Gastrocnemius medialis (tissue), 4 donors: ENCODE data around the gene CCDC170. TPM values are rescaled to one million over a fixed set of nuclear protein-coding genes. Genes with fewer than 3 reads are reported as not detected.

Experiments used
- ATAC-seq, 2 donors: fragments of 150-250 bp; one replicate each; pipeline ENCODE4 v1.9.1; 2016
- DNase-seq, 2 donors: peaks; one replicate each; pipeline ENCODE4 v3.0.0-alpha.2; 2019
- H3K27ac ChIP-seq, 4 donors: fragments of 200-600 bp; sonication (generic); 1 replicate in 1 of 4; 2 replicates in 3 of 4; pipeline ENCODE4 v1.5.1; 2016 to 2018; ENCODE audit warnings: mild to moderate bottlenecking in 2 of 4, moderate library complexity in 1 of 4
- H3K27me3 ChIP-seq, 3 donors: fragments of 200-600 bp; sonication (generic) in 2 of 3; 1 replicate in 1 of 3; 2 replicates in 2 of 3; pipeline versions ENCODE4 v1.5.1 to v1.6.0; 2016 to 2019; ENCODE audit warnings: mild to moderate bottlenecking in 1 of 3, moderate library complexity in 1 of 3
- H3K36me3 ChIP-seq, 2 donors: fragments of 200-600 bp; sonication (generic) in 1 of 2; one replicate each; pipeline ENCODE4 v1.5.1; 2017 to 2018
- H3K4me1 ChIP-seq, 2 donors: fragments of 200-600 bp; sonication (generic) in 1 of 2; one replicate each; pipeline ENCODE4 v1.5.1; 2016 to 2017; ENCODE audit warnings: mild to moderate bottlenecking in 2 of 2
- H3K4me3 ChIP-seq, 4 donors: fragments of 200-600 bp; sonication (generic) in 3 of 4; 1 replicate in 1 of 4; 2 replicates in 3 of 4; pipeline ENCODE4 v1.5.1; 2016 to 2019; ENCODE audit warnings: mild to moderate bottlenecking in 2 of 4
- H3K9me3 ChIP-seq, 3 donors: fragments of 200-600 bp; sonication (generic) in 2 of 3; 1 replicate in 1 of 3; 2 replicates in 2 of 3; pipeline ENCODE4 v1.5.1; 2016 to 2019
- POLR2A ChIP-seq, 2 donors: fragments of 450-650 bp; IDR thresholded peaks; one replicate each; pipeline ENCODE4 v1.6.1; 2017; ENCODE audit warnings: antibody characterized with exemption in 2 of 2, mild to moderate bottlenecking in 2 of 2, moderate library complexity in 2 of 2
- in situ Hi-C, 4 donors: fragments of 200-750 bp; cut with MboI; loops; one replicate each; pipeline versions ENCODE4 v1.15.0 to v1.8.0; 2017; ENCODE audit warnings: low sequenced_read_pairs in 4 of 4
- intact Hi-C: fragments of 100-400 bp; cut with DNase I; formaldehyde crosslinking; loops from one replicate; pipeline ENCODE4 v1.15.1; 2023; ENCODE audit warnings: low total_unique reads
- total RNA-seq, 4 donors: library from RNA; depleted of rRNA; stranded (reverse); fragments of >200 nt; gene quantifications; one replicate each; pipeline versions ENCODE4 v1.1.0 to v1.2.3, GENCODE V29; 2016
- TF ChIP-seq, protein P1 (sequence below), 5 experiments: fragments of 450-650 bp in 3 of 5; fragments of 200-600 bp in 2 of 5; sonication (generic) in 2 of 5; IDR thresholded peaks in 4 of 5; conservative IDR thresholded peaks in 1 of 5; 1 replicate in 4 of 5; 2 replicates in 1 of 5; pipeline ENCODE4 v1.5.1; 2016 to 2019; ENCODE audit warnings: antibody characterized with exemption in 5 of 5, mild to moderate bottlenecking in 3 of 5, moderate library complexity in 3 of 5

CCDC170 gene
- total RNA-seq, 4 donors from 2014 or later = 0.04 to 0.05 TPM; not detected in 2

- intact Hi-C loops (loop anchor here (10.0 kb wide), 1 partner anchor 584 kb away; no protein-coding TSS in a partner anchor), in situ Hi-C loops (loop anchor here in 2 of 4 donors (10.0 to 25.0 kb wide), 2 partner anchors 74 to 591 kb away; no protein-coding TSS in a partner anchor)
- Histone ChIP-seq H3K27ac (no peak overlapping the region), H3K4me1 (no peaks in the 10 kb centered on the region), H3K27me3 (no peaks in the 10 kb centered on the region), H3K36me3 (no peaks in the 10 kb centered on the region), H3K4me3 (no peak overlapping the region), H3K9me3 (no peaks in the 10 kb centered on the region)
- TF ChIP-seq, protein P1, sequence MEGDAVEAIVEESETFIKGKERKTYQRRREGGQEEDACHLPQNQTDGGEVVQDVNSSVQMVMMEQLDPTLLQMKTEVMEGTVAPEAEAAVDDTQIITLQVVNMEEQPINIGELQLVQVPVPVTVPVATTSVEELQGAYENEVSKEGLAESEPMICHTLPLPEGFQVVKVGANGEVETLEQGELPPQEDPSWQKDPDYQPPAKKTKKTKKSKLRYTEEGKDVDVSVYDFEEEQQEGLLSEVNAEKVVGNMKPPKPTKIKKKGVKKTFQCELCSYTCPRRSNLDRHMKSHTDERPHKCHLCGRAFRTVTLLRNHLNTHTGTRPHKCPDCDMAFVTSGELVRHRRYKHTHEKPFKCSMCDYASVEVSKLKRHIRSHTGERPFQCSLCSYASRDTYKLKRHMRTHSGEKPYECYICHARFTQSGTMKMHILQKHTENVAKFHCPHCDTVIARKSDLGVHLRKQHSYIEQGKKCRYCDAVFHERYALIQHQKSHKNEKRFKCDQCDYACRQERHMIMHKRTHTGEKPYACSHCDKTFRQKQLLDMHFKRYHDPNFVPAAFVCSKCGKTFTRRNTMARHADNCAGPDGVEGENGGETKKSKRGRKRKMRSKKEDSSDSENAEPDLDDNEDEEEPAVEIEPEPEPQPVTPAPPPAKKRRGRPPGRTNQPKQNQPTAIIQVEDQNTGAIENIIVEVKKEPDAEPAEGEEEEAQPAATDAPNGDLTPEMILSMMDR (IDR thresholded peaks at IDR 0.05 in 4 of 5, conservative IDR thresholded peaks at IDR 0.05 in 1 of 5) = no peak
- TF ChIP-seq POLR2A (IDR thresholded peaks at IDR 0.05) = no peak
- DNase-seq (no peak), ATAC-seq (no peak)
Measured at GRCh38 chr6:151478670-151479069, 15.1 kb upstream of the CCDC170 start.

- H3K27me3 ChIP-seq = no peaks in the 10 kb centered on the region
- no peak overlapping the region for H3K4me3 ChIP-seq
- H3K9me3 ChIP-seq = no peaks in the 10 kb centered on the region
- in situ Hi-C loops = loop anchor here in 2 of 4 donors (25.0 kb wide), 1 partner anchor 594 kb away; no protein-coding TSS in a partner anchor
- DNase-seq = no peak
- no peak for ATAC-seq
- no peak overlapping the region for H3K27ac ChIP-seq
- intact Hi-C loops = no loop called here
- H3K4me1 ChIP-seq = no peaks in the 10 kb centered on the region
- no peak for TF ChIP-seq POLR2A (IDR thresholded peaks at IDR 0.05)
- TF ChIP-seq, protein P1 (IDR thresholded peaks at IDR 0.05 in 4 of 5, conservative IDR thresholded peaks at IDR 0.05 in 1 of 5) = no peak
- no peaks in the 10 kb centered on the region for H3K36me3 ChIP-seq
Measured at GRCh38 chr6:151481786-151482185, 12.0 kb upstream of the CCDC170 start.

DNA sequence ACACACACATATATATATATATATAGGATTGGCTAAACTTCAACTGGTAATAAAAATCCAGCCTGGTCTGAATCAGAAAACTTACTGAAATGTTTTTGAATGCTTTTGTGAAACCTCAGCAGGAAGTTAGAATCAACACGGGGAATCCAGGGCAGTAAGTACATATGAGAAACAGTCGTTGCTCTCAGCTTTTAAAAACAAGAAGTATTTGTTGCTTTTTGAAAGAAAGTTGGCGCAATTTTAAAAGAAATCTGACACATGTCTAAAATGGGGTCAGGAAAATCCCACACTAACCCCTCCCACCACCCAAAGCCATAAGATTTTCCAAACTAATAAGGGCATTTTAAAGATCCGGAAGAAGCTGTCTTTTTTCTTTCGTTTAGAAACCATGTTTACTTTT, 11.5 kb upstream of the CCDC170 start:
- no peaks in the 10 kb centered on the region for H3K9me3 ChIP-seq
- intact Hi-C loops = no loop called here
- H3K36me3 ChIP-seq = no peaks in the 10 kb centered on the region
- H3K27me3 ChIP-seq = no peaks in the 10 kb centered on the region
- TF ChIP-seq, protein P1 (IDR thresholded peaks at IDR 0.05 in 4 of 5, conservative IDR thresholded peaks at IDR 0.05 in 1 of 5) = no peak
- TF ChIP-seq POLR2A (IDR thresholded peaks at IDR 0.05) = no peak
- ATAC-seq = no peak
- no peaks in the 10 kb centered on the region for H3K4me1 ChIP-seq
- in situ Hi-C loops = loop anchor here in 2 of 4 donors (25.0 kb wide), 1 partner anchor 595 kb away; no protein-coding TSS in a partner anchor
- no peak for DNase-seq
- H3K4me3 ChIP-seq = peak overlapping the region in 1 of 4 donors; percentile 8
- peak overlapping the region in 1 of 4 donors; percentile 21 for H3K27ac ChIP-seq

DNA sequence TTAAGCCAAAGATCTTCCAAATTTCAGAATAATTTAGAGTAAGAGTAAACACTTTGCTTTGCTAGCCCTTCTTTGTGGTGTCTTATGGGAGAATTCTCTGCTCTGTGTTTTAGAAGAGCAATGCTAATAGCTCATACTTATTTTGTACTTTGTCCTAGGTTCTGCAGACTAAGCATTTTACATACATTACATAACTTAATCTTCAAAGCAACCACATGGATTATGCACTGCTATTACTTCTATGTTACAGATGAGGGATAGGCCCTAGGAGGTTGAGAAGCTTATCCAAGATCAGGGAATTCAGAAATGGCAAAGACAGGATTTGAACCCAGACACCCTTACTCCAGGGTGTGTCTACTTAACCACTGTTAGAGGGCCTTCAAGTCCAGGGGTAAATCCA, 9.8 kb upstream of the CCDC170 start:
- TF ChIP-seq, protein P1 (IDR thresholded peaks at IDR 0.05 in 4 of 5, conservative IDR thresholded peaks at IDR 0.05 in 1 of 5) = no peak
- no peak for TF ChIP-seq POLR2A (IDR thresholded peaks at IDR 0.05)
- H3K4me1 ChIP-seq = no peaks in the 10 kb centered on the region
- in situ Hi-C loops = loop anchor here in 2 of 4 donors (25.0 kb wide), 1 partner anchor 597 kb away; no protein-coding TSS in a partner anchor
- intact Hi-C loops = no loop called here
- H3K4me3 ChIP-seq = no peak overlapping the region
- no peak overlapping the region for H3K27ac ChIP-seq
- H3K9me3 ChIP-seq = no peaks in the 10 kb centered on the region
- no peaks in the 10 kb centered on the region for H3K27me3 ChIP-seq
- no peak for DNase-seq
- ATAC-seq = no peak
- H3K36me3 ChIP-seq = no peaks in the 10 kb centered on the region

DNA sequence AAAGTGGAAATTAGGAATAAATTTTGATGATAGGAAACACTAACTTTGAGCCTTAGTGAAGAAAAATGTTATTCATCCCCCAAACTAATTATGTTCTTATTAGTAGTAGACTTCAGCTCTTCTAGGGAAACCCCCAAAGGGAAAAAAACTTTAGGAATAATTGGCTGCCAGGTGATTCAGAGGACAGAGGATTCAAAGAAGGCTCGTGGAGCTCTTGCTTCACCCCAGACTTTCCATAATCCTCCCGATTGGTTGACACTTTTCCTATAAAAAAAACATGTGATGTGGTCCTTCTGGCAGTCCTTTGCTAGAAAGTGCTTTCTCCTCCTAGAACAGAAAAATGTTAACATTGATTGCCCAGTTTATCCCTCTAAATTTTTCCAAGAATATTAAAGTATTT, 5.6 kb upstream of the CCDC170 start:
- intact Hi-C loops = no loop called here
- ATAC-seq (no peak), DNase-seq (no peak)
- H3K27me3 ChIP-seq = peaks cover 0 to 3% (median 0%) of the 10 kb centered on the region in 3 donors
- no peak overlapping the region for H3K4me3 ChIP-seq
- H3K4me1 ChIP-seq = no peaks in the 10 kb centered on the region
- in situ Hi-C loops = loop anchor here in 2 of 4 donors (25.0 kb wide), 1 partner anchor 601 kb away; no protein-coding TSS in a partner anchor
- no peak for TF ChIP-seq POLR2A (IDR thresholded peaks at IDR 0.05)
- TF ChIP-seq, protein P1 (IDR thresholded peaks at IDR 0.05 in 4 of 5, conservative IDR thresholded peaks at IDR 0.05 in 1 of 5) = no peak
- no peaks in the 10 kb centered on the region for H3K9me3 ChIP-seq
- H3K36me3 ChIP-seq = no peaks in the 10 kb centered on the region
- H3K27ac ChIP-seq = no peak overlapping the region
